RWPE1 (cell line): ENCODE measurements around the gene SHC2.
"Not testable (repeated sequence)": the region's sequence is repeated elsewhere in the genome, so short reads cannot be mapped to it uniquely, and the experiment has no call there.

Experiments
- CTCF ChIA-PET: fragments of 350-600 bp; sonication (Branson Sonifier 250); formaldehyde crosslinking; extraction: SDS; loops from one replicate; lab custom pipeline; 2021; lab: Yijun Ruan, JAX
- POLR2A ChIA-PET: fragments of 400-600 bp; formaldehyde crosslinking; extraction: SDS; loops from one replicate; lab custom pipeline; 2020; ENCODE audit warnings: antibody characterized with exemption; ENCODE audit not compliant: low non-redundant PET; lab: Yijun Ruan, JAX
- DNase-seq: peaks from one replicate; pipeline ENCODE4 v3.0.0; 2012; ENCODE audit warnings: low spot score
- H3K27ac ChIP-seq: fragments of 450-650 bp; 2 replicates; pipeline ENCODE4 v1.5.1; 2017
- TF ChIP-seq, protein P1 (sequence below): fragments of 450-650 bp; conservative IDR thresholded peaks from 2 replicates; pipeline ENCODE4 v1.5.1; 2017; ENCODE audit warnings: low read depth, mild to moderate bottlenecking

SHC2 gene

DNA sequence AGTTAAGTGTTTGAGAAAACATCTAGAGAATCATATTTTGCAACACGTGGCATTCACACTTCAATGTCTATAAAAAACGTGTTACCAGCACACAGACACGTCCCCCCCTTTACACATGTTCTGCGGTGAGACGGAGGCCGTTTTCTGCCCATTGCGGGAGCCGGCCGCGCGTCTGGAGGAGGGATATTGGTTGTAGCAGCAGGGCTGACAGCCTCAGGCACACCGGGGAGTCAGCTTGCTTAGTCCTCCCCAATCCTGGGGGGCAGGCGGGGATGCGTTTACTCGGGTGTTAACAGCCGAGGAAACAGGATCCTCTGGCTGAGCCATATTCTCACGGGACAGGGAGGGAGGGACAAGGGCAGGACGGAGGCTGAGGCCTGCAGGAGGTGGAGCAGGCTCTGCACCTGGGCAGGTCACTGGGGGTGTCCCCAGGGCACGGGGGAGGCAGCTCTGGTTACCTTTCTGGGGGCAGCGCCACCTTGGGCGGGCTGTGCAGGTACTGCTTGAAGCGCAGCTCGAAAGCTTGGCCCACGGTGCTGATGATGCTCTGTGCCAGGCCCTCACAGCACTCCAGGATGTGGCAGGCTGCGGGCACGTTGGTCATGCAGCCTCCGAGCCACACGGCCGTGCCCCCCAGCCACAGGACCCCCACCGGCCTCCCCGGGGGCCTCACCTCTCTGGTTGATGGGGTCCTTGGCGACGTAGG, 25.0 kb downstream of the SHC2 start:
- CTCF ChIA-PET: interaction anchor here (0.7 kb wide), 1 partner anchor 174 kb away, joined by 3 read pairs; no protein-coding TSS in a partner anchor
- POLR2A ChIA-PET: no interaction called here
- DNase-seq: no peak
- H3K27ac ChIP-seq: no peak overlapping the region
- TF ChIP-seq, protein P1, sequence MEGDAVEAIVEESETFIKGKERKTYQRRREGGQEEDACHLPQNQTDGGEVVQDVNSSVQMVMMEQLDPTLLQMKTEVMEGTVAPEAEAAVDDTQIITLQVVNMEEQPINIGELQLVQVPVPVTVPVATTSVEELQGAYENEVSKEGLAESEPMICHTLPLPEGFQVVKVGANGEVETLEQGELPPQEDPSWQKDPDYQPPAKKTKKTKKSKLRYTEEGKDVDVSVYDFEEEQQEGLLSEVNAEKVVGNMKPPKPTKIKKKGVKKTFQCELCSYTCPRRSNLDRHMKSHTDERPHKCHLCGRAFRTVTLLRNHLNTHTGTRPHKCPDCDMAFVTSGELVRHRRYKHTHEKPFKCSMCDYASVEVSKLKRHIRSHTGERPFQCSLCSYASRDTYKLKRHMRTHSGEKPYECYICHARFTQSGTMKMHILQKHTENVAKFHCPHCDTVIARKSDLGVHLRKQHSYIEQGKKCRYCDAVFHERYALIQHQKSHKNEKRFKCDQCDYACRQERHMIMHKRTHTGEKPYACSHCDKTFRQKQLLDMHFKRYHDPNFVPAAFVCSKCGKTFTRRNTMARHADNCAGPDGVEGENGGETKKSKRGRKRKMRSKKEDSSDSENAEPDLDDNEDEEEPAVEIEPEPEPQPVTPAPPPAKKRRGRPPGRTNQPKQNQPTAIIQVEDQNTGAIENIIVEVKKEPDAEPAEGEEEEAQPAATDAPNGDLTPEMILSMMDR: no peak

DNA sequence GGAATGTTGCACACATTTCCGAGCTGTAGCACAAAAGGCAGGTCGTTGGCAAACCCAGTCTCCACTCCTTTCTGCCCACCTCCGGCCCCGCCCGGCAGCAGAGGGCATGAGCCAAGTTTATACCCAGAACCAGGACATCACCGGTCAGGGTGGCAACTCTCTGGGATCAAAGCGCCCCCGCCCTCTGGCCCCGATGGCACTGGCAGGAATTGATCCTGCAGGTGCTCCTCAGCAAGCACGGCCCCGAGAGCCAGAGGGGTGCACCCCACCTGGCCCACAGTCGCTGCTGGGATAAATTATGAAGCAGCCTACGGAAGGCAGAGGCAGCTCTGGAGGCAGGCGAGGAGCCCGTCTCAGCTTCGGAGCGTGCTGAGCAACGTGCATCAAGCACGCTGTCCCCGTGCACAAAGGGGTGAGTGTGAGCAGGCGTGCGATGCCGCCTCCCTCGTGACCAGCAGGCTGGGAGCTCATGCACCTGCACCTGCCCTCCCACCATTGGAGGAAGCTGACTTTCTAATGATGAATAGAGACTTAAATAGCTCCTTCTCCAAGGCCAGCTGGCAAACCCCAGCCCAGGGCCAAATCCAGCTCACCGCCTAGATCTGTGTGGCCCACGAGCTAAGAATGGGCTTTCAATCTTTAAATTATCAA, 25.7 kb downstream of the SHC2 start:
- DNase-seq: no peak
- POLR2A ChIA-PET: no interaction called here
- CTCF ChIA-PET: no interaction called here
- TF ChIP-seq, protein P1: no peak
- no peak overlapping the region for H3K27ac ChIP-seq

DNA sequence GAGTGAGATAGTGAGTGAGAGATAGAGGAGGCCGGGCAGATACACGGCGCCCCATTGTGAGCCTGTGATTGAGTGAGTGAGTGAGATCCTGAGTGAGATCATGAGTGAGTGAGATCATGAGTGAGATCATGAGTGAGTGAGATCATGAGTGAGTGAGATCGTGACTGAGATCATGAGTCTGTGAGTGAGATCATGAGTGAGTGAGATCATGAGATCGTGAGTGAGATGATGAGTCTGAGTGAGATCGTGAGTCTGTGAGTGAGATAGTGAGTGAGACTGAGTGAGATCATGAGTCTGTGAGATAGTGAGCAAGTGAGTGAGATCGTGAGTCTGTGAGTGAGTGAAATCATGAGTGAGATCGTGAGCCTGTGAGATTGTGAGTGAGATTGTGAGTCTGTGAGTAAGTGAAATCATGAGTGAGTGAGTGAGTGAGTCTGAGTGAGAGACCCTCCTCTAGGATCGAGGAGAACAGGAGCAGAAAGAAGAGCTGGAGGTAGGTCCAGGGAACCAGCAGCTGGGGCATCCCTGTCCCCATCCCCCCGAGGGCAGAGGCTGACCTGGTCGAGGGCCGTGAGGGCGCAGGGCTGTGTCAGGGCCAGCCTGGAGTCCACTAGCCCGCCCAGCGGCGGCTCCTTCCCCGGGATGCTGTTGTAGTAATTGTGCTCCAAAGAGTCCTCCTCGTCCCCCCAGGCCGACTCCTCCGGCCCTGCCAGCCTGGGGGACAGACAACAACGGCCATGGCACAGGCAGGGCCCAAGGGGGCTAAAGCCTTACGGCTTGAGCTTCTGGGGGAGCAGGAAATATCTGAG, 26.5 kb downstream of the SHC2 start:
- TF ChIP-seq, protein P1: no peak
- ChIA-PET CTCF (interaction anchor here (0.5 kb wide), 1 partner anchor 167 kb away, joined by 3 read pairs; no protein-coding TSS in a partner anchor), POLR2A (no interaction called here)
- H3K27ac ChIP-seq: no peak overlapping the region
- DNase-seq: no peak

DNA sequence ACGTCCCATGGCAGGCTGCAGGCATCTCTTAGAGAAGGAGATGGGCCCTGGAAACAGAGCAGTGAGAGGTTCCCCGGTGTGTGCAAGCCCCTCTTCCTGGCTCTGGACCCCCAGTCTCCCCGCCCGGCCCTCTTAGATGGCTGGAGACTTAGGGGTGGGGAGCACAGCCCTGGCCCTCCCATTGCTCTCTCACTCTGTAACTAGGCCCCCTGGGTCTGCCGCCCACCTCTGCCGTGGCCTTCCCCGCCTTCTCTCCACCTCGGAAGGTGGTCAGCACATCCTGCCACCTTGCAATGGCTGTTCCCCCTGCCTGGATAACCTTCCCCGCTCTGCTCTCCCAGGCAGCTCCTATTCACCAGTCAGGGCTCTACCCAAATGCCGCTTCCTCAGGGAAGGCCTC, 30.1 kb downstream of the SHC2 start:
- TF ChIP-seq, protein P1: no peak
- no peak for DNase-seq
- ChIA-PET CTCF (no interaction called here), POLR2A (no interaction called here)
- H3K27ac ChIP-seq: no peak overlapping the region

DNA sequence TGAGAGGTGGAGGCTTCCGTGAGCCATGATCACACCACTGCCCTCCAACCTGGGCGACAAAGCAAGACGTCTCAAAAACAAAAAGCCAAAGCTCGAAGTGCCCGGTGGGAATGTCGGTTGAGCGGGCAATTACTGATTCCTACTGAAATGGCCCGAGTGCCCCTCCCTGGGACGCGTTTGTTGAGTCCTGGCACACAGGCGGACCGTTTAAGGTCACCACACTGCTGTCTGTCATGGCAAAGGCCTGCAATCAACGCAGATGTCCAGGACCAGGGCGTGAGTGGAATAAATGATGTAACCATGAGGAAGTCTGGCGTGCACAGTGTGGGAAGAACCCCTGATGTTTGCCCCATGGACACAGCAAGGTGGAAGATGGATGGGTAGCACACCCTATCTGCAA, 32.7 kb downstream of the SHC2 start:
- TF ChIP-seq, protein P1: no peak
- POLR2A ChIA-PET: no interaction called here
- H3K27ac ChIP-seq: no peak overlapping the region
- CTCF ChIA-PET: no interaction called here
- no peak for DNase-seq

DNA sequence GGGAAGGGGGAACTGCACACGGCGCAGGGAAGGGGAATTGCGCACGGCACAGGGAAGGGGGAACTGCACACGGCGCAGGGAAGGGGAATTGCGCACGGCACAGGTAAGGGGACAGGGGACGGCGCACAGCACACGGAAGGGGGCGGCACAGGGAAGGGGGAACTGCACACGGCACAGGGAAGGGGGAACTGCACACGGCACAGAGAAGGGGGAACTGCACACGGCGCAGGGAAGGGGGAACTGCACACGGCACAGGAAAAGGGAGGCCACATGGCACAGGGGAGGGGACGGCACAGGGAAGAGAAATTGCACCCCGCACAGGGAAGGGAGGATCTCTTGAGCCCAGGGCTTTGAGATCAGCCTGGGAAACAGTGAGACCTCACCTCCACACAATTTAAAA, 33.2 kb downstream of the SHC2 start:
- CTCF ChIA-PET, H3K27ac ChIP-seq, POLR2A ChIA-PET, DNase-seq: not testable (repeated sequence)
